Right lobe of liver (tissue), 6 donors: ENCODE results near the gene DOK5. TPM values are rescaled to one million over a fixed set of nuclear protein-coding genes. Genes with fewer than 3 reads are reported as not detected.

ENCODE experiments used
- ATAC-seq, 4 donors: fragments of 200-7000 bp; cut with Tn5 transposase; one replicate each; pipeline ENCODE4 v1.9.1; 2020; ENCODE audit warnings: mild to moderate bottlenecking in 4 of 4, moderate library complexity in 4 of 4
- DNase-seq, 3 donors: peaks; one replicate each; pipeline ENCODE4 v3.0.0-alpha.2; 2020
- H3K27ac ChIP-seq, 3 donors: fragments of 200-600 bp; one replicate each; pipeline ENCODE4 v1.8.0; 2022
- H3K27me3 ChIP-seq, 2 donors: fragments of 200-600 bp; one replicate each; pipeline ENCODE4 v1.8.0; 2022
- H3K36me3 ChIP-seq, 4 donors: fragments of 200-600 bp; sonication (generic) in 1 of 4; one replicate each; pipeline versions ENCODE4 v1.5.1 to v1.8.0; 2017 to 2022; ENCODE audit warnings: control low read depth in 1 of 4
- H3K4me1 ChIP-seq, 4 donors: fragments of 200-600 bp; sonication (generic) in 1 of 4; one replicate each; pipeline versions ENCODE4 v1.5.1 to v1.8.0; 2017 to 2022; ENCODE audit warnings: control low read depth in 1 of 4
- H3K4me3 ChIP-seq, 3 donors: fragments of 200-600 bp; one replicate each; pipeline ENCODE4 v1.8.0; 2022
- H3K9me3 ChIP-seq, 4 donors: fragments of 200-600 bp; sonication (generic) in 1 of 4; one replicate each; pipeline versions ENCODE4 v1.5.1 to v1.8.0; 2017 to 2022; ENCODE audit warnings: control low read depth in 1 of 4
- POLR2A ChIP-seq: fragments of 450-650 bp; IDR thresholded peaks from one replicate; pipeline ENCODE4 v1.6.1; 2017; ENCODE audit warnings: antibody characterized with exemption, mild to moderate bottlenecking
- WGBS: methylation state at CpG from one replicate; pipeline ENCODE4 v1.1.6; 2018; ENCODE audit warnings: low coverage, low lambda C conversion rate; ENCODE audit not compliant: insufficient coverage; ENCODE audit errors: missing lambda C conversion rate; 5-methylcytosine and 5-hydroxymethylcytosine counted together
- intact Hi-C, 2 donors: fragments of 100-400 bp; cut with DNase I; formaldehyde crosslinking; loops; one replicate each; pipeline versions ENCODE4 v1.11.2 to v1.14.1; 2022
- total RNA-seq, 6 experiments: library from RNA; depleted of rRNA in 2 of 6; stranded (reverse); fragments of >200 nt in 2 of 6; fragmentation: NEBNext Ultra II Directional in 3 of 6; extraction: Animal tissue kit (Norgen Biotek cat#: 25700) in 3 of 6; gene quantifications; one replicate each; pipeline versions ENCODE4 v1.1.0 to v1.2.4, GENCODE V29; 2016 to 2023
- TF ChIP-seq, protein P1 (sequence below), 4 donors: fragments of 200-600 bp in 3 of 4; fragments of 450-650 bp in 1 of 4; IDR thresholded peaks; one replicate each; pipeline versions ENCODE4 v1.5.1 to v1.8.0; 2016 to 2022; ENCODE audit warnings: antibody characterized with exemption in 4 of 4, mild to moderate bottlenecking in 2 of 4
- donor health status: DM: no; HTN: yes; CAD: no.
- donor health status: DM: no; HTN: no; CAD: no.
- donor health status: DM: no; HTN: no; CAD: no.
- donor health status: DM: no; HTN: yes; CAD: no.
- donor health status: DM: no; HTN: yes; CAD: no.

DOK5 gene
- total RNA-seq, 6 experiments from 2014 or later: 0.43 to 0.69 TPM; not detected in 4

DNA sequence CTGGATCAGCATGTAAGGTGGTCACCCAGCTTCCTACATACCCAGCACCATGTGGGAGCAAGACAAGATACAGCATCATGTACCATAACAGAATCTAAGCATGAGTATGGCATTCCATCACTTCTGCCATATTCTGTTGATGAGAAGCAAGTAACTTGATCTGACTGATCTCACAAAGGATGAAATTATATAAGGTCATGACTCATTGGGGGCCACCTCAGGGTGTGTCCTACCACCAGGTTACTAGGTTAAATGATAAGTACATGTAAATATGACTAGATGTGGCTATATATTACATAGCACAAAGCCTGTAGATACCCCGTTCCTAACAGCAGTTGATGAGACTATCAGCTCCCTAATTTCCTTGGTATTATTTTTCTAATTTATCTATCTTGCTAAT is 213.1 kb downstream of the DOK5 start:
- Histone ChIP-seq H3K9me3 (no peaks in the 10 kb centered on the region), H3K27ac (no peak overlapping the region), H3K4me3 (no peak overlapping the region), H3K27me3 (no peaks in the 10 kb centered on the region), H3K4me1 (no peaks in the 10 kb centered on the region), H3K36me3 (no peaks in the 10 kb centered on the region)
- no peak for ATAC-seq
- TF ChIP-seq, protein P1, sequence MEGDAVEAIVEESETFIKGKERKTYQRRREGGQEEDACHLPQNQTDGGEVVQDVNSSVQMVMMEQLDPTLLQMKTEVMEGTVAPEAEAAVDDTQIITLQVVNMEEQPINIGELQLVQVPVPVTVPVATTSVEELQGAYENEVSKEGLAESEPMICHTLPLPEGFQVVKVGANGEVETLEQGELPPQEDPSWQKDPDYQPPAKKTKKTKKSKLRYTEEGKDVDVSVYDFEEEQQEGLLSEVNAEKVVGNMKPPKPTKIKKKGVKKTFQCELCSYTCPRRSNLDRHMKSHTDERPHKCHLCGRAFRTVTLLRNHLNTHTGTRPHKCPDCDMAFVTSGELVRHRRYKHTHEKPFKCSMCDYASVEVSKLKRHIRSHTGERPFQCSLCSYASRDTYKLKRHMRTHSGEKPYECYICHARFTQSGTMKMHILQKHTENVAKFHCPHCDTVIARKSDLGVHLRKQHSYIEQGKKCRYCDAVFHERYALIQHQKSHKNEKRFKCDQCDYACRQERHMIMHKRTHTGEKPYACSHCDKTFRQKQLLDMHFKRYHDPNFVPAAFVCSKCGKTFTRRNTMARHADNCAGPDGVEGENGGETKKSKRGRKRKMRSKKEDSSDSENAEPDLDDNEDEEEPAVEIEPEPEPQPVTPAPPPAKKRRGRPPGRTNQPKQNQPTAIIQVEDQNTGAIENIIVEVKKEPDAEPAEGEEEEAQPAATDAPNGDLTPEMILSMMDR (IDR thresholded peaks at IDR 0.05): no peak
- TF ChIP-seq POLR2A: no peak
- intact Hi-C loops: no loop called here
- WGBS: 67% methylated on average over 1 of the region's 1 CpG
- no peak for DNase-seq

DNA sequence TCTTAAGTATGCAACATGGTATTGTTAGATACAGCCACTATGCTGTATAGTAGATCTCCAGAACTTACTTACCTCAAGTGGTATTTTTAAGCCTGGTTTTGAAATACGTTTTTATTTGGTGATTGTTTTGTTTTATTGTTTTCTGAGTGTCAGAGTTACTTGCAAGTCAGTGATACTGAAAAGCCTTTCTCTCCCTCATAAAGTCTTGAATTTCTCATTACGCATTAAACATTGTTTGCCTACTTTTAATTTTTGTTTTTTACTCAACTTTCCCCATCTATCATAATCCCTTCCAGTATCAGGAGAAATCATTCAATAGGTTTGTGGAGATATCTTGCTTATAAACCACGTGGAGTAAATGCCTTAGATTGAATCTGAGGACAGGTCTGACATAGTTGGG is 214.9 kb downstream of the DOK5 start:
- ATAC-seq (no peak), DNase-seq (no peak)
- intact Hi-C loops: no loop called here
- Histone ChIP-seq H3K27ac (no peak overlapping the region), H3K4me1 (no peaks in the 10 kb centered on the region), H3K9me3 (no peaks in the 10 kb centered on the region), H3K4me3 (no peak overlapping the region), H3K27me3 (no peaks in the 10 kb centered on the region), H3K36me3 (no peaks in the 10 kb centered on the region)
- TF ChIP-seq, protein P1 (IDR thresholded peaks at IDR 0.05): no peak
- no peak for TF ChIP-seq POLR2A
- WGBS: 38% methylated on average over 3 of the region's 3 CpGs

- no peaks in the 10 kb centered on the region for H3K4me1 ChIP-seq
- 36% methylated on average over 2 of the region's 2 CpGs for WGBS
- intact Hi-C loops: no loop called here
- no peaks in the 10 kb centered on the region for H3K27me3 ChIP-seq
- DNase-seq (no peak), ATAC-seq (no peak)
- H3K9me3 ChIP-seq: no peaks in the 10 kb centered on the region
- no peak overlapping the region for H3K27ac ChIP-seq
- H3K36me3 ChIP-seq: no peaks in the 10 kb centered on the region
- H3K4me3 ChIP-seq: no peak overlapping the region
- TF ChIP-seq POLR2A: no peak
- TF ChIP-seq, protein P1 (IDR thresholded peaks at IDR 0.05): no peak
Observed at GRCh38 chr20:54691327-54691726, 215.9 kb downstream of the DOK5 start.

GRCh38 chr20:54692168-54692887 is 216.9 kb downstream of the DOK5 start:
- H3K36me3 ChIP-seq: no peaks in the 10 kb centered on the region
- 32% methylated on average over 4 of the region's 4 CpGs for WGBS
- DNase-seq: no peak

More at GRCh38 chr20:54692168-54692887, 216.9 kb downstream of the DOK5 start:
- Histone ChIP-seq H3K27me3 (no peaks in the 10 kb centered on the region), H3K4me1 (no peaks in the 10 kb centered on the region), H3K4me3 (no peak overlapping the region), H3K9me3 (no peaks in the 10 kb centered on the region), H3K27ac (no peak overlapping the region)
- ATAC-seq: no peak
- intact Hi-C loops: no loop called here
- TF ChIP-seq, protein P1 (IDR thresholded peaks at IDR 0.05): no peak
- TF ChIP-seq POLR2A: no peak
